ENCODE measurements around the gene GRM8.

DNA sequence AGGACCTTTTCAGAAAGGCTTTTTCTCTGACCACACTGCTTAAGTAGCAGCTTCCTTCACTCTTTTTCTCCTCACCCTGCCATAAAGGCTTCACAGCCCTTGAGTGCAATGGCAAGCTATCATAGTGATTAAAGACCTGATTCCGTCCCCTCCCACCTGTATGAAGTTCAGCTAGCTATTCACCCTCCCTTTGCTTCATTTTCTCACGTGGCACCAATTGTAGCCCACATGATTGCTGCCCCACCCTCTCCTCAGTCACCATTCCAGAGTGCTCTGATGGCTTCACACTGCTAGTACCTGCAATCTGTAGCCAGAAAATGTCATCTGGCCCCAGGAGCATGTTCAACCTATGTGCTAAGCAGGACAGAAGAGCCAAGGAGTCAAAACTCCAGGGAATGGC is 523.8 kb downstream of the GRM8 start:
- TF ChIP-seq, protein P1, sequence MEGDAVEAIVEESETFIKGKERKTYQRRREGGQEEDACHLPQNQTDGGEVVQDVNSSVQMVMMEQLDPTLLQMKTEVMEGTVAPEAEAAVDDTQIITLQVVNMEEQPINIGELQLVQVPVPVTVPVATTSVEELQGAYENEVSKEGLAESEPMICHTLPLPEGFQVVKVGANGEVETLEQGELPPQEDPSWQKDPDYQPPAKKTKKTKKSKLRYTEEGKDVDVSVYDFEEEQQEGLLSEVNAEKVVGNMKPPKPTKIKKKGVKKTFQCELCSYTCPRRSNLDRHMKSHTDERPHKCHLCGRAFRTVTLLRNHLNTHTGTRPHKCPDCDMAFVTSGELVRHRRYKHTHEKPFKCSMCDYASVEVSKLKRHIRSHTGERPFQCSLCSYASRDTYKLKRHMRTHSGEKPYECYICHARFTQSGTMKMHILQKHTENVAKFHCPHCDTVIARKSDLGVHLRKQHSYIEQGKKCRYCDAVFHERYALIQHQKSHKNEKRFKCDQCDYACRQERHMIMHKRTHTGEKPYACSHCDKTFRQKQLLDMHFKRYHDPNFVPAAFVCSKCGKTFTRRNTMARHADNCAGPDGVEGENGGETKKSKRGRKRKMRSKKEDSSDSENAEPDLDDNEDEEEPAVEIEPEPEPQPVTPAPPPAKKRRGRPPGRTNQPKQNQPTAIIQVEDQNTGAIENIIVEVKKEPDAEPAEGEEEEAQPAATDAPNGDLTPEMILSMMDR (IDR thresholded peaks at IDR 0.05), result no peak
- no peak for TF ChIP-seq POLR2A (IDR thresholded peaks at IDR 0.05)
